GM21360 (cell line): ENCODE results near the gene PSMB10.
"Not testable (repeated sequence)": the region's sequence is repeated elsewhere in the genome, so short reads cannot be mapped to it uniquely, and the experiment has no call there.

Source experiments
- ATAC-seq: cut with Tn5 transposase; IDR thresholded peaks from one replicate; pipeline ENCODE4 v1.9.1; 2021; ENCODE audit warnings: mild to moderate bottlenecking, moderate library complexity; ENCODE audit not compliant: unreplicated experiment

PSMB10 gene

DNA sequence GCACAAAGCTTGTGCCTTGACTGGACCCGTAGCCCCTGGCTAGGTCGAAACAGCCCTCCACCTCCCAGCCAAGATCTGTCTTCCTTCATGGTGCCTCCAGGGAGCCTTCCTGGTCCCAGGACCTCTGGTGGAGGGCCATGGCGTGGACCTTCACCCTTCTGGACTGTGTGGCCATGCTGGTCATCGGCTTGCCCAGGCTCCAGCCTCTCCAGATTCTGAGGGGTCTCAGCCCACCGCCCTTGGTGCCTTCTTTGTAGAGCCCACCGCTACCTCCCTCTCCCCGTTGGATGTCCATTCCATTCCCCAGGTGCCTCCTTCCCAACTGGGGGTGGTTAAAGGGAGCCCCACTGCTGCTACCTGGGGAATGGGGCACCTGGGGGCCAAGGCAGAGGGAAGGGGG is 8.5 kb downstream of the PSMB10 start:
- ATAC-seq: no peak

DNA sequence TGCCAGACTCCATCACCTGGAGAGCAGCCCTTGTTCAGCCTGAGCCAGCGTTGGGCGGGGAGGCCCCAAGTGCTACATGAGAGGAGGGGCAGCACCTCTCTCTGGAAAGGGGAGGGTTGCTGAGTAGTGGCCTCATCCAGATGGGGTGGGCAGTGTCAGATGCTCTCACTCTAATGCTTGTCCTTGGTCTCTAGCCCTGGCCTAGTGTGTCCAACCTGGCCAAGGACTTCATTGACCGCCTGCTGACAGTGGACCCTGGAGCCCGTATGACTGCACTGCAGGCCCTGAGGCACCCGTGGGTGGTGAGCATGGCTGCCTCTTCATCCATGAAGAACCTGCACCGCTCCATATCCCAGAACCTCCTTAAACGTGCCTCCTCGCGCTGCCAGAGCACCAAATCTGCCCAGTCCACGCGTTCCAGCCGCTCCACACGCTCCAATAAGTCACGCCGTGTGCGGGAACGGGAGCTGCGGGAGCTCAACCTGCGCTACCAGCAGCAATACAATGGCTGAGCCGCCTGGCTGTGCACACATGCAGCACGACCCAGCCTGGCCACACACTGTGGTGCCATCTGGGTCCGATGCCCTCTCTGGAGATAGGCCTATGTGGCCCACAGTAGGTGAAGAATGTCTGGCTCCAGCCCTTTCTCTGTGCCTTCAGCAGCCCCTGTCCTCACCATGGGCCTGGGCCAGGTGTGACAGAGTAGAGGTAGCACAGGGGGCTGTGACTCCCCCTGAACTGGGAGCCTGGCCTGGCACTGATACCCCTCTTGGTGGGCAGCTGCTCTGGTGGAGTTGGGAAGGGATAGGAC is 9.3 kb downstream of the PSMB10 start:
- no peak for ATAC-seq

DNA sequence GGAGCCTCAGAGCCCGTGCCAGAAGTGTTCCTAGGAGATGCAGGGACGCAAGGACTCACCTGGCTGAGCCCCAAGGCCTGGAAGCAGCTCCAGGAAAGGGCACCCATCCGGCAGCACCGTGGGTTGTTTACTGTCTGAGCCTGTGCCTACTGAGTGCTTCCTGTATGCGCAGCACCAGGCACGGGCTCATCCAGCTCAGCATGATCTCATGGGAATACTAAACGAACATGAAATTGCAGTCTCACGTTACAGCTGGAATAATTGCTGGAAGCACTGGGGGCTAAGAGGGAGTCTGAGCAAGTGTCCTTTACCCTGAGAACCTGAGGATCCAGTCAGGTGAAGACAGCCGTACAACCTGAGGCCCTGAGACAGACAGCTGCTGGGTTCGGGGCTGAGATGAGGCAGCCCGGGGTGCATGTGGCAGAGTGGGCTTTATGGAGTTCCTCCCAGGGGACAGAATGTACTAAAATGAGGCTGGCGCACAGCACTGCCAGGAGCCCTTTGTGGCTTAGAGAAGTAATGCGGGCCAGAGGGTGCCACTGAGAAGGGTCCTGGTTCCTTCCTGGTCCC is 10.4 kb downstream of the PSMB10 start:
- no peak for ATAC-seq

DNA sequence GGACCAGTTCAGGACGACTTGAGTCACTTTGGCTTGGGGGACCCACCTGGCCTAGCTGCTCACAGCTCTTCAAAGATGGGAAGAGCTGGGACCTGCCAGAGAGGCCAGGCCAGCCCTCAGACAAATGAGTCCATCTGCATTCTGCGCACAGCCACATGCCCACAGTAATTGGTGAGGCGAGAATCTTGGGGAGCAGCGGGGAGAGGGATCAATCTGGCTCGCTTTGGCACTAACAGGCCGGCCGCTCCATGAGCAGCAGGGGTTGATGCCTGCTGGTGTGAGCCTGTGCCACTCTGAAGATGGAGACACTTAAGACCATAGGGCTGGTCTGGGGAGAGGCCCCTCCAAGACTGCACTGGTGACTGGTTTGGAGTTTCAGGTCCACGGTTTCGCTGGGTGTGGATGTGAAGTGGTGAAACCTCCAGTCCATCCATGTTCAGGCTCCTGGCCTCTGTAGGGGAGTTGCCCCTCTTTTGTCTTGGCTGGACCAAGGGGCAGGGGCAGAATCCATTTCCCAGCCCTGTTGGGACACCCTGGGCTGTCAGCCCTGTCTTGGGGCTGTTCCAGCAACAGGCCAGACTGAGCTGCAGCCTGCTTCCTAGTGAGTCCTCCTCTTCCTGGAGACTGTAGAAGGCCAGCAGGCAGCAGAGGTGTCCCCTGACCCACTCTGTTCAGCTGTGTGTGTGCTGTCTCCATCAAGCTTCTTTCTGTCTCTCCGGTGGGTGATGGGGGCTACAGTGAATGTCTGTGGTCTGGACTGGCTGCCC is 12.3 kb downstream of the PSMB10 start:
- ATAC-seq: no peak

DNA sequence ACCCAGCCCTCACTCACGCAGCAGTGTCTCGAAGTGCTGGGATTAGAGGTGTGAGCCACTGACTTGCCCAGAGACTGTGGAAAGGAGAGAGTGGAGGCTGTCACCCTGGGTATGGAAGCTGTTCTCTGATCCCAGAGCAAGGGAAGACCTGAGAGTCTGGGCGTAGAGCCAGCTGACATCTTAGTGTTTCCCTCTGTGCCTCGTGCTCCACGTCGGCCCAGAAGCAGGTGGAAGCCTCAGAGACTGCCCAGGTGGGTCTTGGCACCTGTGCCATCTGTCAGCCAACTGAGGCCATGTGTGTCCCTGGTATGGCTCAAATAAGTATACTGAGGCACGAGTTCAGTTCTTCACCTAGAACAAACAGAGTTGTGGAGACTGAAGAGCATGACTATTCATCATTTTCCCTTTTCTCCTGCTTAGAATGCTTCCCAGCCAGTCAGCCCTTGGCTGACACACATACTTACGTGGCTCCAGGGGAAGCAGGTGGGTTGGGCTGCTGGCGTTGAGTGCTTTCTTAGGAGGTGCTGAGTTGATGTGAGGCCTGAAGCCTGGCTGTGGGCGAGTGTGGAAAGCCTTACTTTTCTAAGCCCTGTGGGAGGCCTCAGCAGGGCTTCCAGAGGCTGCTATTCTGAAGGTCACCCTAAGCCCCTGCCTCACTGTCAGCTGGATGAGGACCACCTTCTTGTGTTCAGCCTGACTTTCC is 13.1 kb downstream of the PSMB10 start:
- no peak for ATAC-seq

DNA sequence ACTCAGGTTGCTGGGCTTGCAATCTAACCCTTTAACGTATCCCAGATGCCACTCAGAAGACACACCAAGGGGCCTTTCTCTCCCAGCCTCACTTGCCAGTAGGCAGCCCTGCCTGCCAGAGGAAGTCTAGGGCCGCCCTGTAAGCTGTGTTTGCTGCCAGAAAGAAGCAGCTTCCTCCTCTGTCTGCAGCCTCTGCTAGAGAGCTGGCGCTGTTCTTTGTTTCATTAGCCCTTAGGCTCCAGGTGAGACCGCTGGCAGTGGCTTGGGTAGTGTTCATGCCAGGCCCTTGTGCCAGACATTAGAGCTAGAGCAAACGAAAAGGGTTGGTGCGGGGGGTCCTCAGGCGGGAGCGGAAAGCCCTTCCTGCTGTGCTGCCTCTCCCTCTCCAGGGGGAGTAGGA is 13.9 kb downstream of the PSMB10 start:
- no peak for ATAC-seq

DNA sequence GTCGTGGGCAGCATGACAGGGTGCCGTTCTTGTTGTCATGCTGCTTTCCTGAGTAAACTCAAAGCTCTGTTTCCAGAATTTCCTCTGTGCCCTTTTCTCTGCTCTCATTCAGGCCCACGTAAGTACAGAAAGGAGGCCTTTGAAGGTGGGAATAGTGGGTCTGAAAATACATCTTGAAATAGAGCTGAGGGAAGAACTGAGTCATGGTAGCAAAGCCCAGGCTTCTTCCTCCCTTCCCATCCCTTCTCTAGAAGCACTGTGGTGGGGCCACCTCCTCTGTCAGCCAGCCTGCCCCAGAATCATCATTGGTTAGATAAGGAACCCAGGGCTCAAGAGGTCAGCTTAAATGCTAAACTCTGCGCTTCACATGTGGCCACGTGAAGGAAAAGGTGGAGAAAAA is 14.4 kb downstream of the PSMB10 start:
- ATAC-seq: no peak

DNA sequence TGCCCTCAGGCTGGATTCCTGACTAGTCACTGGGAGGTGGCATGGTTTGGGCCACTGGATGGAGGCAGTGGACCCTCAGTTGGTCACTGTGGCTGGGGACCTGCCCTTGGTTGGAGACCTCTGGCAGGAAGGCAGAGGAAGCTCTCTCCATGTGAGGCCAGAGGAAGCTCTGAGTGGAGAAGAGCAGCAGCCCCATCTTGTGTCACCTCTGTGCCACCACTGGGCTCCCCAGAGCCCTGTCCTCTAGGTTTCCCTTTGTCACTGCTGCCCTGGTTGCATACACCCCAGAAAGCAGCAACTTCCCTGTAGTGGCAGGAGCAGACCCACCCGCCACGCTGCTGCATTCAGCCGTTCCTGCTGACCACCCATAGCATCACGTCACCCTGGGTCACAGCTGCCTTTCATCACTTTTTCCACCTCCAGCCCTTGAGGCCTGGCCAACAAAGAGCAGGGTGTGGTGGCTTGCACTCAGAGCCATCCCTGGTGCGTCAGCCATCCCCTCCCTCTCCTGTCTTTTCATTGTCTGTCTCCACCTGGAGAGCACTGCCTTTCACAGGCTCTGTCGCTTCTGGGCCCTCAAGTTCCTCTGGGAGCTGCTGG is 16.9 kb downstream of the PSMB10 start:
- no peak for ATAC-seq

DNA sequence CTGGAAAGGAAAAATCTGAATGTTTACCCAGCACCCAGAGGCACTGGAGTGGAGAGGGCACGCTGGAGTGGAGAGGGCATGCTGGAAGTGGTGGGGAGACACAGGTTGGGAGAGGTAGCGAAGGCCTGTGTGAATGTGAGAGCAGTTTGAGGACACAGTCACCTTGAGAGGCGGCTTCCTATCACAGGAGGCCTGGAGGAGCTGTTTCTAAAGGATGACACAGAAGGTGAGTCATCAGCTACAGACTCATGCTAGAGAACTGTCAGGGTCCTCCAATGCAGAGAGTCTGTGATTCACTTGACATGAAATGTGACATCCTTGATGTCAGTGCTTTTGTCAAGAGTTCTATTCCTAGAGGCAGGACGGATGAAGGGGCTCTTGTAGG is 18.8 kb downstream of the PSMB10 start:
- no peak for ATAC-seq

DNA sequence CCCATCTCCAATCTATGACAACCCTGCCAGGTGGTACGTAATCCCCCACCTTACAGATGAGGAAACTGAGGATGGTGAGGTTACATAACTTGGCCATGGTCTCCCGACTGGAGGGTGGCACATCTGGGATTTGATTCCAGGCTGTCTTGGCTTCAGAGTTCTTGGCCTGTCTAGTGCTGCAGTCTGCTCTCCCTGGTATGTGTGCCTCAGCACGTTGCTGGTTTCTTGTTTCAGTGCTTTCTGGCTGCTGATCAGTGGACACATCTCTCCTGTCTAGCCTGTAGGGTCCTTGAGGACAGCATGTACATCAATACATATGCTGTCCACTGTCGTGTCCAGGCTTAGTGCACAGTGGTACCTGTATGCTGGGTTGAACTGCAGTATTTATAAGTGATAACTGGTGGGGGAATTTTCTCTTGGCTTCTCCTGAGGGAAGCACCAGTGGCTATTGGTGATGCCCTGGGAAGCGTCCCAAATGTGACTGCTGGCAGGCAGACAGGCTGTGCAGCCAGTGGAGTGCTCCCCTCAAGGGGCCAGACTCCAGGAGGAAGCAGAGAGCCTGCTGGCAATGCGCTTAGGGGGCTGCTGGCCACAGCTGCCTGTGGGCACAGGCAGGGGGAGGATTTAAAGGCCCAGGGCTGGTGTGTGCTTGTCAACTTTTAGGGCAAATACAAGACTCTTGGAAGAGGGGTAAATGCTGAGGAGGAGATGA is 19.4 kb downstream of the PSMB10 start:
- no peak for ATAC-seq

DNA sequence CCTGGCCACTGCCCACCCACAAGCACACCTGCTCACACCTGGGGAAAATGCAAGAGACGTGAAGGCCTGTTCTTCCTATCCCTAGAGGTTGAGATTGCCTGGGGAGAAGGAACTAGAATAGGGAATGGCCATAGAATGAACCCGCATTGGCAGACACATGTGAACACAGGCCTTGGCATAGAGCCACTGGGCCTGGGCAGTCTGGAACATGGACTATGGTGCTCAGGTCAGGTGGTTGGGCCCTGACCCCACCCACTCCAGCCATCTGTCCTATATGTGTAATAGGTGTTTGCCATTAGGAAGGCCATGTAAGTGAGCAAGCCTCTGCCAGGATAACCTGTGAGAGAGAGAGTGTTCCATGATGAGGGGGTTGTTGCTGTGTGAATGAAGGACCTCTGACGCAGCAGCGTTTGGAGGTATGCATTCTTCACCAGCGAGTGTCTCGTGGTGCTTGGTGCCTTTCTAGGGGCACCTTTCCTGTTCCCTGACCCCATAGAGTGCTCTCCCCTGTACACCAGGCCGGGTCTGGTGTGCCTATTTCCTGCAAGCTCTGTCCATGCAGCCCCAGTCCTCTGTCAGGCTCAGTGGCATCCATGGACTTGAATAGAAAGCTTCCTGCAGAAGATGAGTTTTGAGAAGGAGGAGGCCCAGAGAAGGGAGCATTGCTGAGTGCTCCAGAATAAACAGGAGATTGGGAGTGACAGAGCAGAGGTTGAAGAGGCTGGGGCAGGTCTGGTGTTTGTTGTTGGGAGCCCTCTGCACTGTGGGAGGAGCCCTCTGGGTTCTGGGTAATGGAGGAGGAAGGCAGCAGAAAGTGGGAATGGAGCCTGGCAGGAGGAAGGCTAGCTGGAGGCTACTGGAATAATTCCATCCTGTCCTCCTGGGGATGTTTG is 20.6 kb downstream of the PSMB10 start:
- ATAC-seq: no peak

DNA sequence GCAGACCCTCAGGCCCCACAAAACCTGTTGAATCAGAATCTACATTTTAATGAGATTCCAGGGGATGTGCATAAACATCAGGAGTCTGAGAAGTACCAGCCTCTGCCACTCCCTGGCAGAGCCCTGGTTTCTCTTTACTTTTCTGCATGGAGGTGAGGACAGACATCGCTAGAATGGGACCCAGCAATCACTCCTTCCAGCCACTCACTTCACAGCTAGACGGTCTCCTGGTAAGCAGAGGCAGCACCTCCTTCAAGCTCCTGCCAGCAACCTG is 21.2 kb downstream of the PSMB10 start:
- not testable (repeated sequence) for ATAC-seq

DNA sequence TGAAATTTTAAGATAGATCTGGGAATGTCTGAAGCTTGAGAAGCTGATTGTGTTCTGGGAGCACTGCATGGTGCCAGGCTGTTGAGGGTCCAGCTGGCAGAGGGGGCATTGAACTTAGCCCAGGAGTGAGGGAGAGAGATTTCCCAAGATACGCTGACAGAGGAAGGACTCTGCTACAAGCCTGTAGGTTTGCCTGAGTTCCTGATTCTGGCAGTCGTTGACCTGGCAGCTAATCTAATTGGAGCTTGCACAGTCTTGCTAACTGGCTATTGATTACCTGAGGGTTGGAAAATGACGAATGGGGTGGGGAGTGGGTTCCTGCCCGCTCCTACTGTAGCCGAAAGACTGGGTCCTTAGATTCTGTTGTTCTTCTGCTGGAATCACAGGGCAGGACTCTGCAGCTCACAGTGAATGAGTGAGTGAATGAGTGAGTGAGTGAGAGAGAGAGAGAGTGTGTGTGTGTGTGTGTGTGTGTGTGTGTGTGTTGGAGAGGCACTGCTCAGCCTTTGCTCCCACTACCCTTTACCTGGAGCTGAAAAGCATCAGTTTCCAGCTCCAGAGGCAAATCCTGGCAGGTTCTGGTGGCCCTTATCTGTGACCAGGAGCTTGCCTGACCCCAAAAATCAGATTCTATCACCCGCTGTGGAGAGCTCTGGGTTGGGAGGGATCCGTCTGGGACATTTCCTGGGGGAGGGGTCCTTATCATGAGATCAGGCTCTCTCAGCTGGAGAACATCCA is 21.7 kb downstream of the PSMB10 start:
- ATAC-seq: no peak

DNA sequence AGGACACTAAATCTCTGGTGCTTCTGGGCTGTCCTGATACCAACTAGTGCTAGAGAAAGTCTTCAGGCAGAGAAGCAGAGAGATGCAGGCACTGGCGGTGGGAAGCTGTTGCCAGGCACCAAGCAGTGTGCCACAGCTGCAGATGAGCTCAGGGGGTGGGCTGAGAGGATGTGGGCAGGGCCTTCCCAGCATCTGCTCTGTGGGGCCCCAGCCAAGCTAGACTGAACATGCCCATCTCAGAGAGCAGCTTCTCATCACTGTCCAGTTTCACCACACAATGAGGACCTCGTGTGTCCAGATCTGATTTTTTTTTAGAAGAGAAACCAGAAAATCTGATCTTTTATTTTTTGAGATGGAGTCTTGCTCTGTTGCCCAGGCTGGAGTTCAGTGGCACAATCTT is 26.5 kb downstream of the PSMB10 start:
- no peak for ATAC-seq

DNA sequence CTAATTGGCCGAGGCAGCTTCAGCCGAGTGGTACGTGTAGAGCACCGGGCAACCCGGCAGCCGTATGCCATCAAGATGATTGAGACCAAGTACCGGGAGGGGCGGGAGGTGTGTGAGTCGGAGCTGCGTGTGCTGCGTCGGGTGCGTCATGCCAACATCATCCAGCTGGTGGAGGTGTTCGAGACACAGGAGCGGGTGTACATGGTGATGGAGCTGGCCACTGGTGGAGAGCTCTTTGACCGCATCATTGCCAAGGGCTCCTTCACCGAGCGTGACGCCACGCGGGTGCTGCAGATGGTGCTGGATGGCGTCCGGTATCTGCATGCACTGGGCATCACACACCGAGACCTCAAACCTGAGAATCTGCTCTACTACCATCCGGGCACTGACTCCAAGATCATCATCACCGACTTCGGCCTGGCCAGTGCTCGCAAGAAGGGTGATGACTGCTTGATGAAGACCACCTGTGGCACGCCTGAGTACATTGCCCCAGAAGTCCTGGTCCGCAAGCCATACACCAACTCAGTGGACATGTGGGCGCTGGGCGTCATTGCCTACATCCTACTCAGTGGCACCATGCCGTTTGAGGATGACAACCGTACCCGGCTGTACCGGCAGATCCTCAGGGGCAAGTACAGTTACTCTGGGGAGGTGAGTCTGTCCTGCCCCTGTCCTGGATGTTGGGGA is 27.5 kb downstream of the PSMB10 start:
- ATAC-seq: no peak

DNA sequence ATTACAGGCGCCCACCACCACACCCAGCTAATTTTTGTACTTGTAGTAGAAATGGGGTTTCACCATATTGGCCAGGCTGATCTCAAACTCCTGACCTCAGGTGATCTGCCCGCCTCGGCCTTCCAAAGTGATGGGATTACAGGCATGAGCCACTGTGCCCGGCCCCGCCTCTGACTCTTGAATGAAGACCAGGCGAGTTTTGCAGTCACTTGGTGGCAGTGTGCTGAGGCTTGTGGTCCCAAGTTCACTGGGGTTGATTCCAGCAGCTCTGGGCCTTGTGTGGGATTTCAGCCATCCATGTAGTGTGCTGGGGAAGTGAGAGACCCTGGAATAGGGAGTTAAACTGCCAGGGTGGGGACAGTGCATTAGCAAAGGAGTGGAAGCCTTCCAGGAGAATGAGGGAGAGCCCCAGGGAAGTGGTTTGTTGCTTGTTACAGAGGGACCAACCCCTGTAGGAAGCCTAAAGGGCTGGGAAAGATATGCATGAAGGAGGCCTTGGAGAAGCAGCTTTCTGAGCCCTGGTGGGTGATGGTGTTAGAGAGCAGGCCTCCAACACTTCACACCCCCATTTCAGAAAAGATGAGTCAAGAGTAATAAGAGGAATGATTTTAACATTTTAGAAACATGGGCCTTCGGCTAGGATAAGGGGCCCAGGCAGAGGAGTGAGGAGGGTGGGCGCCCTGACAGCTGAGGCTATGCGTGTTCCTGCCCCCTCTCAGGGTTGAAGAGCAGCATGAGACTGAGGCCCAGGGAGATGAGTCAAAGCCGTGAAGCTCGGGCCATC is 29.1 kb downstream of the PSMB10 start:
- no peak for ATAC-seq

DNA sequence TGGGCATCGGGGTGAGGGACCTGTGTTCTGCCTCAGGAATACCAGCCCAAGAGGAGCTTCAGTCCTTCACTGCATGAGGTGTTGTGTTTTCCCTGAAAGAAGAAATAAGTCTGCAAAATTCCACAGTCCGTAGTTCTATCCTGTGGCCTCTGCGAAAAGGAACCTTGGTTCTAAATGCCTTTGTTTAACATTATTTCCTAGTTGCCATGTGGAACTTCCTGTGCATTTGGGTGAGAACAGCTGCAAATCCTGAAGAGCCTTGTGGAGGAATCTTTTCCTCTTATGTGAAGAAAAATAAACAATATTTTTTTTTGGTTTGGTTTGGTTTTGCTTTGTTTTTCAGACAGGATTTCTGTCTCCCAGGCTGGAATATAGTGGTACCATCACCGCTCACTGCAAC is 33.8 kb downstream of the PSMB10 start:
- no peak for ATAC-seq

DNA sequence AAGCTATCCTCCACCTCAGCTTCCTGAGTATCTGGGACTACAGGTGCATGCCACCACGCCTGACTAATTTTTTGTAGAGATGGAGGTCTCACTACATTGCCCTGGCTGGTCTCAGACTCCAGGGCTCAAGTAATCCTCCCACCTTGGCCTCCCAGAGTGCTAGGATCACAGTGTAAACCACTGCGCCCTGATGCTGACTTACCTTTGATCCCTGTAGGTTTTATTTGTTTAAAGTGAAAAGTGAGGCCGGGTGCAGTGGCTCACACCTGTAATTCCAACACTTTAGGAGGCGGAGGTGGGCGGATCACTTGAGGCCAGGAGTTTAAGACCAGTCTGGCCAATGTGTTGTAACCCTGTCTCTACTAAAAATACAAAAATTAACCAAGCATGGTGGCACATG is 34.9 kb downstream of the PSMB10 start:
- no peak for ATAC-seq
